Ramos (cell line): Measurements from ENCODE around the gene NRM.

Experiments used
- in situ Hi-C: fragments of 300-500 bp; cut with MboI; formaldehyde crosslinking; loops from one replicate; pipeline ENCODE4 v1.14.3; 2022; ENCODE audit warnings: low sequenced_read_pairs; ENCODE audit not compliant: unreplicated experiment

NRM gene

GRCh38 chr6:30641048-30641447, 49.7 kb downstream of the NRM start:
- in situ Hi-C loops, result no loop called here

- in situ Hi-C loops, result no loop called here
Measured at GRCh38 chr6:30640481-30640880, 50.3 kb downstream of the NRM start.
